ENCODE results near the gene HCN2. TPM values are rescaled to one million over a fixed set of nuclear protein-coding genes. Genes with fewer than 3 reads are reported as not detected.
"Not testable (repeated sequence)": the region's sequence is repeated elsewhere in the genome, so short reads cannot be mapped to it uniquely, and the experiment has no call there.

HCN2 gene
- total RNA-seq, 1 donor from 2014 or later: 5.5 TPM

DNA sequence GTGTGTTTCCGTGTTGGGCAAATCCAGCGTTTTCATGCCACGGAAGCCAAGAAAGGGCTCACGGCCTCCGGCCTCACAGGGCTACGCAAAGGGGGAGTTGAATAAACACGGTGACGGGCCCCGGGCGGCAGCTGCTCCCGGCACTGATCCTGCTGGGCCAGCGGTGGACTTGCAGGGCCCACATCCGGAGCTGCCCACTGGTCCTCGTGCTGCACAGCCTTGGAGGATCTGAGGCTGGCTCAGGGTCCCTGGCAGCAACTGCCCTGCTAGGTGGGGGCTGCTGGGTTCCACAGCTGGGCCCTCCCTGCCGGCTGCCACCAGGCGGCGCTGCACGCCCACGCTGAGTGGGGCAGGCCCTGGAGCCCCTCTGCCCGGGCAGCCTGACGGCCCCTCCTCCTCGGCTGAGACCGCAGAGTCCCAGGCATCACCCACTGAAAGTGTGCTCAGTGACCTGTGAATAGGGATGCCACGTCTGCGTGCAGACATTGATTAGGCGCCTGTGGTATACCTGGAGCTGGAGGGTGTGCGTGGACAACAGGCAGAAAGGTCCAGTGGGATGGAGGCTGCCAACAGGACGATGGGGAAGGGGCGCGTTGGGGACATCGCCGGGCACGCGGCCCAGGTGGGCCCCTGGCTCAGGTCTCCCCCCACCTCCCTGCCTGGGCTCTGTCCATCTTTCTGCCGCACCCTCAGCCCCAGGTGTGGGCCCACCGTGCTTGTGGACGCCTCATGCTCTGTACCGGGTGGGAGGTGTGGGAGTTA is 5.3 kb upstream of the HCN2 start:
- peaks cover 19% of the 10 kb centered on the region for H3K4me1 Mint-ChIP-seq (ENCODE audit: low read depth, unreplicated experiment)
- H3K27me3 ChIP-seq (ENCODE audit: insufficient read depth, low read length): no peaks in the 10 kb centered on the region
- no peak for FAIRE-seq
- no peak overlapping the region for H3K27ac Mint-ChIP-seq (ENCODE audit: unreplicated experiment)
- TF ChIP-seq CTCF (IDR thresholded peaks at IDR 0.05; ENCODE audit: insufficient read depth, low read depth, low read length): peak; percentile 68
- no peak for TF ChIP-seq EZH2 (IDR thresholded peaks at IDR 0.05; ENCODE audit: insufficient read depth, low read length)
- H3K36me3 Mint-ChIP-seq (ENCODE audit: low read depth, unreplicated experiment): peaks cover 8% of the 10 kb centered on the region
- no peaks in the 10 kb centered on the region for H3K9me3 ChIP-seq (ENCODE audit: insufficient read depth, low read depth, low read length)
- H3K36me3 ChIP-seq (ENCODE audit: insufficient read depth, low read length): peaks cover 5% of the 10 kb centered on the region
- no peak overlapping the region for H3K27ac ChIP-seq (ENCODE audit: low read depth, low read length)
- no peak overlapping the region for H2AFZ ChIP-seq (ENCODE audit: low read depth, low read length)
- DNase-seq (ENCODE audit: low read depth): no peak
- H3K4me3 Mint-ChIP-seq (ENCODE audit: unreplicated experiment): peak overlapping the region; percentile 70
- H3K9me3 Mint-ChIP-seq (ENCODE audit: unreplicated experiment): no peaks in the 10 kb centered on the region
- peaks cover 2% of the 10 kb centered on the region for H3K27me3 Mint-ChIP-seq (ENCODE audit: low read depth, unreplicated experiment)
- H3K79me2 ChIP-seq (ENCODE audit: insufficient read depth, low read length): peaks cover 22% of the 10 kb centered on the region
- no peak overlapping the region for H3K4me2 ChIP-seq (ENCODE audit: low read length)
- peaks cover 31% of the 10 kb centered on the region for H3K4me1 ChIP-seq (ENCODE audit: insufficient read depth, low read length)
- H3K4me3 ChIP-seq (ENCODE audit: insufficient read depth, low read depth, low read length): no peak overlapping the region
- peaks cover 62% of the 10 kb centered on the region for H4K20me1 ChIP-seq (ENCODE audit: insufficient read depth, low read length)
- H3K9ac ChIP-seq (ENCODE audit: low read length): no peak overlapping the region

GRCh38 chr19:585146-585545 is 4.5 kb upstream of the HCN2 start:
- H3K27me3 Mint-ChIP-seq (ENCODE audit: low read depth, unreplicated experiment); H3K27ac Mint-ChIP-seq (ENCODE audit: unreplicated experiment); DNase-seq (ENCODE audit: low read depth); H3K4me3 Mint-ChIP-seq (ENCODE audit: unreplicated experiment); H3K9ac ChIP-seq (ENCODE audit: low read length); H3K36me3 Mint-ChIP-seq (ENCODE audit: low read depth, unreplicated experiment); H3K27me3 ChIP-seq (ENCODE audit: insufficient read depth, low read length); H3K4me2 ChIP-seq (ENCODE audit: low read length); H3K27ac ChIP-seq (ENCODE audit: low read depth, low read length); H2AFZ ChIP-seq (ENCODE audit: low read depth, low read length); H3K9me3 Mint-ChIP-seq (ENCODE audit: unreplicated experiment); H3K4me3 ChIP-seq (ENCODE audit: insufficient read depth, low read depth, low read length); H3K36me3 ChIP-seq (ENCODE audit: insufficient read depth, low read length); H3K9me3 ChIP-seq (ENCODE audit: insufficient read depth, low read depth, low read length); FAIRE-seq: not testable (repeated sequence)
- H3K4me1 Mint-ChIP-seq (ENCODE audit: low read depth, unreplicated experiment): peaks cover 19% of the 10 kb centered on the region
- peaks cover 55% of the 10 kb centered on the region for H4K20me1 ChIP-seq (ENCODE audit: insufficient read depth, low read length)
- peaks cover 31% of the 10 kb centered on the region for H3K4me1 ChIP-seq (ENCODE audit: insufficient read depth, low read length)
- peaks cover 15% of the 10 kb centered on the region for H3K79me2 ChIP-seq (ENCODE audit: insufficient read depth, low read length)

GRCh38 chr19:585551-586110 is 4.0 kb upstream of the HCN2 start:
- Histone ChIP-seq H3K9me3 (ENCODE audit: insufficient read depth, low read depth, low read length) (no peaks in the 10 kb centered on the region), H3K4me1 (ENCODE audit: insufficient read depth, low read length) (peaks cover 31% of the 10 kb centered on the region), H3K4me2 (ENCODE audit: low read length) (no peak overlapping the region), H3K4me3 (ENCODE audit: insufficient read depth, low read depth, low read length) (no peak overlapping the region), H3K9ac (ENCODE audit: low read length) (no peak overlapping the region), H3K27ac (ENCODE audit: low read depth, low read length) (no peak overlapping the region), H3K27me3 (ENCODE audit: insufficient read depth, low read length) (no peaks in the 10 kb centered on the region), H2AFZ (ENCODE audit: low read depth, low read length) (no peak overlapping the region), H3K79me2 (ENCODE audit: insufficient read depth, low read length) (peaks cover 10% of the 10 kb centered on the region), H3K36me3 (ENCODE audit: insufficient read depth, low read length) (peaks cover 5% of the 10 kb centered on the region), H4K20me1 (ENCODE audit: insufficient read depth, low read length) (peaks cover 50% of the 10 kb centered on the region)
- Mint-ChIP-seq H3K4me3 (ENCODE audit: unreplicated experiment) (no peak overlapping the region), H3K36me3 (ENCODE audit: low read depth, unreplicated experiment) (peaks cover 8% of the 10 kb centered on the region), H3K9me3 (ENCODE audit: unreplicated experiment) (no peaks in the 10 kb centered on the region), H3K4me1 (ENCODE audit: low read depth, unreplicated experiment) (peaks cover 19% of the 10 kb centered on the region), H3K27ac (ENCODE audit: unreplicated experiment) (peak overlapping the region; percentile 47), H3K27me3 (ENCODE audit: low read depth, unreplicated experiment) (peaks cover 2% of the 10 kb centered on the region)
- TF ChIP-seq CTCF (IDR thresholded peaks at IDR 0.05; ENCODE audit: insufficient read depth, low read depth, low read length) (no peak), EZH2 (IDR thresholded peaks at IDR 0.05; ENCODE audit: insufficient read depth, low read length) (no peak)
- no peak for DNase-seq (ENCODE audit: low read depth)
- no peak for FAIRE-seq
